Psoas muscle (tissue), 8 donors: ENCODE measurements around the gene LRRC23. TPM values are rescaled to one million over a fixed set of nuclear protein-coding genes. Genes with fewer than 3 reads are reported as not detected.

ENCODE experiments used
- ATAC-seq, 4 donors: fragments of 200-7000 bp; cut with Tn5 transposase; one replicate each; pipeline ENCODE4 v1.9.1; 2020; ENCODE audit warnings: moderate library complexity in 3 of 4, mild to moderate bottlenecking in 2 of 4
- DNase-seq, 2 donors: peaks; one replicate each; pipeline ENCODE4 v3.0.0-alpha.2; 2020
- H3K27ac ChIP-seq: fragments of 200-600 bp; one replicate; pipeline ENCODE4 v1.8.0; 2022
- H3K27me3 ChIP-seq, 3 donors: fragments of 200-600 bp in 1 of 3; one replicate each; pipeline versions ENCODE4 v1.6.1 to v1.8.0; 2013 to 2022; ENCODE audit warnings: low read length in 2 of 3, mild to moderate bottlenecking in 2 of 3, moderate library complexity in 1 of 3; ENCODE audit not compliant: insufficient read depth in 3 of 3
- H3K36me3 ChIP-seq, 2 donors: fragments of 200-600 bp in 1 of 2; one replicate each; pipeline versions ENCODE4 v1.6.1 to v1.8.0; 2013 to 2022; ENCODE audit warnings: low read depth in 1 of 2, mild to moderate bottlenecking in 1 of 2, moderate library complexity in 1 of 2; ENCODE audit not compliant: insufficient read depth in 1 of 2
- H3K4me1 ChIP-seq: fragments of 200-600 bp; one replicate; pipeline ENCODE4 v1.8.0; 2022
- H3K4me3 ChIP-seq: fragments of 200-600 bp; one replicate; pipeline ENCODE4 v1.8.0; 2022; ENCODE audit warnings: mild to moderate bottlenecking
- H3K9me3 ChIP-seq: fragments of 200-600 bp; one replicate; pipeline ENCODE4 v1.8.0; 2022
- CTCF ChIP-seq: fragments of 200-600 bp; IDR thresholded peaks from one replicate; pipeline ENCODE4 v1.8.0; 2022; ENCODE audit warnings: antibody characterized with exemption
- WGBS, 3 donors: extraction: QIAGEN DNeasy Blood & Tissue Kit; methylation state at CpG; one replicate each; pipeline versions ENCODE4 v1.1.6 to v1.1.7; 2013; 5-methylcytosine and 5-hydroxymethylcytosine counted together
- intact Hi-C, 2 donors: fragments of 100-400 bp; cut with DNase I; formaldehyde crosslinking; loops; one replicate each; pipeline versions ENCODE4 v1.11.0 to v1.14.2; 2022
- polyA plus RNA-seq, 3 donors: library from polyadenylated mRNA; stranded (reverse); fragments of 200-250 nt; gene quantifications; one replicate each; pipeline ENCODE4 v1.2.3, GENCODE V29; 2013
- total RNA-seq, 4 donors: library from RNA; stranded (reverse); fragmentation: NEBNext Ultra II Directional in 2 of 4; extraction: Animal tissue kit (Norgen Biotek cat#: 25700) in 2 of 4; gene quantifications; one replicate each; pipeline versions ENCODE4 v1.2.1 to v1.2.4, GENCODE V29; 2021 to 2023
- donor health status: healthy with polysubstance abuse.
- donor health status: DM: no; HTN: no; CAD: no; lungs with moderate emphysema.
- donor health status: Bipolar disorder and iron deficiency.
- donor health status: healthy.
- donor health status: DM: yes; HTN: yes; CAD: no.
- donor health status: DM: no; HTN: no; CAD: no.
- donor health status: DM: no; HTN: no; CAD: no.
- donor health status: DM: yes; HTN: yes; CAD: no.

The LRRC23 gene
- total and polyA plus RNA-seq, 7 donors = 9.5 to 29.0 (median 13.1) TPM

GRCh38 chr12:6899427-6899826, 5.2 kb upstream of the LRRC23 start:
- intact Hi-C loops = loop anchor here in 1 of 2 donors (5.0 kb wide), 1 partner anchor 373 kb away; no protein-coding TSS in a partner anchor
- ATAC-seq = no peak

GRCh38 chr12:6899837-6900519, 4.6 kb upstream of the LRRC23 start:
- no peaks in the 10 kb centered on the region for H3K9me3 ChIP-seq
- ATAC-seq (no peak), DNase-seq (no peak)
- intact Hi-C loops = loop anchor here in 1 of 2 donors (5.0 kb wide), 1 partner anchor 372 kb away; no protein-coding TSS in a partner anchor
- H3K4me3 ChIP-seq = no peak overlapping the region
- WGBS, 3 donors = 47 to 62% (median 58%) methylated on average over 10 of the region's 10 CpGs
- H3K4me1 ChIP-seq = peaks cover 5% of the 10 kb centered on the region
- H3K27ac ChIP-seq = no peak overlapping the region
- no peaks in the 10 kb centered on the region for H3K27me3 ChIP-seq
- no peaks in the 10 kb centered on the region for H3K36me3 ChIP-seq
- TF ChIP-seq CTCF = no peak

More at GRCh38 chr12:6899427-6899826, 5.2 kb upstream of the LRRC23 start:
- WGBS, 3 donors = 69 to 79% (median 72%) methylated on average over 5 of the region's 5 CpGs
- TF ChIP-seq CTCF = no peak
- H3K27me3 ChIP-seq = no peaks in the 10 kb centered on the region
- H3K36me3 ChIP-seq = no peaks in the 10 kb centered on the region
- DNase-seq = no peak
- no peaks in the 10 kb centered on the region for H3K9me3 ChIP-seq
- no peak overlapping the region for H3K27ac ChIP-seq
- H3K4me1 ChIP-seq = peaks cover 5% of the 10 kb centered on the region
- H3K4me3 ChIP-seq = no peak overlapping the region

GRCh38 chr12:6902448-6902847, 2.2 kb upstream of the LRRC23 start:
- 77 to 85% (median 82%) methylated on average over 4 of the region's 4 CpGs for WGBS, 3 donors
- Histone ChIP-seq H3K4me3 (no peak overlapping the region), H3K9me3 (no peaks in the 10 kb centered on the region), H3K36me3 (peaks cover 0 to 15% of the 10 kb centered on the region in 2 donors), H3K27ac (no peak overlapping the region), H3K27me3 (no peaks in the 10 kb centered on the region), H3K4me1 (peaks cover 5% of the 10 kb centered on the region)
- TF ChIP-seq CTCF = no peak
- intact Hi-C loops = no loop called here
- no peak for DNase-seq
- ATAC-seq = no peak

GRCh38 chr12:6903722-6904121, 900 bp upstream of the LRRC23 start:
- 58 to 73% (median 64%) methylated on average over 1 of the region's 1 CpG for WGBS, 3 donors
- no peak for TF ChIP-seq CTCF
- H3K4me1 ChIP-seq = peaks cover 5% of the 10 kb centered on the region
- intact Hi-C loops = no loop called here
- H3K27ac ChIP-seq = no peak overlapping the region
- H3K36me3 ChIP-seq = peaks cover 0 to 22% of the 10 kb centered on the region in 2 donors
- no peaks in the 10 kb centered on the region for H3K27me3 ChIP-seq
- no peaks in the 10 kb centered on the region for H3K9me3 ChIP-seq
- no peak for DNase-seq
- H3K4me3 ChIP-seq = peak overlapping the region; percentile 91
- no peak for ATAC-seq
